H9 (cell line): Measurements from ENCODE around the gene RNF148. TPM values are rescaled to one million over a fixed set of nuclear protein-coding genes. Genes with fewer than 3 reads are reported as not detected.

Experiments
- DNase-seq: peaks from one replicate; pipeline ENCODE4 v3.0.0-alpha.2; 2017
- H2AFZ ChIP-seq: one replicate; pipeline ENCODE4 v1.6.1; 2013; ENCODE audit warnings: mild to moderate bottlenecking, low read length, control low read depth, moderate library complexity
- H2AK5ac ChIP-seq: 2 replicates; pipeline ENCODE4 v1.6.1; 2013; ENCODE audit warnings: low read length, control low read depth, mixed read lengths; ENCODE audit not compliant: insufficient read length
- H2BK120ac ChIP-seq: one replicate; pipeline ENCODE4 v1.6.1; 2013; ENCODE audit warnings: low read depth, mild to moderate bottlenecking, low read length, control low read depth, inconsistent platforms; ENCODE audit not compliant: poor library complexity, severe bottlenecking
- H2BK12ac ChIP-seq: 2 replicates; pipeline ENCODE4 v1.6.1; 2013; ENCODE audit warnings: low read length, control low read depth, mixed read lengths, low read depth; ENCODE audit not compliant: insufficient read length
- H2BK15ac ChIP-seq: 2 replicates; pipeline ENCODE4 v1.6.1; 2013; ENCODE audit warnings: low read depth, low read length, control low read depth
- H2BK20ac ChIP-seq: one replicate; pipeline ENCODE4 v1.6.1; 2013; ENCODE audit warnings: low read depth, mild to moderate bottlenecking, low read length, control low read depth, inconsistent platforms; ENCODE audit not compliant: poor library complexity, severe bottlenecking
- H2BK5ac ChIP-seq: 2 replicates; pipeline ENCODE4 v1.6.1; 2013; ENCODE audit warnings: low read length, control low read depth, mixed read lengths; ENCODE audit not compliant: insufficient read length
- H3K14ac ChIP-seq: 2 replicates; pipeline ENCODE4 v1.6.1; 2013; ENCODE audit warnings: low read length, control low read depth; ENCODE audit not compliant: insufficient read depth
- H3K18ac ChIP-seq: 2 replicates; pipeline ENCODE4 v1.6.1; 2013; ENCODE audit warnings: low read depth, mild to moderate bottlenecking, mixed read lengths, low read length, control low read depth; ENCODE audit not compliant: insufficient read length
- H3K23ac ChIP-seq: 2 replicates; pipeline ENCODE4 v1.6.1; 2013; ENCODE audit warnings: low read length, control low read depth, mixed read lengths, low read depth; ENCODE audit not compliant: insufficient read length
- H3K23me2 ChIP-seq: 2 replicates; pipeline ENCODE4 v1.6.1; 2013; ENCODE audit warnings: low read depth, mild to moderate bottlenecking, mixed read lengths, low read length, control low read depth; ENCODE audit not compliant: insufficient read length, poor library complexity, severe bottlenecking
- H3K27ac ChIP-seq: 2 replicates; pipeline ENCODE4 v1.5.1; 2013; ENCODE audit warnings: low read length, control low read depth, mixed read lengths, low read depth; ENCODE audit not compliant: insufficient read length
- H3K27me3 ChIP-seq: 2 replicates; pipeline ENCODE4 v1.6.1; 2013; ENCODE audit warnings: low read length, control low read depth, inconsistent platforms; ENCODE audit not compliant: insufficient read depth
- H3K4ac ChIP-seq: 2 replicates; pipeline ENCODE4 v1.6.1; 2013; ENCODE audit warnings: low read depth, mild to moderate bottlenecking, control low read depth, inconsistent platforms, low read length, moderate library complexity
- H3K4me1 ChIP-seq: 2 replicates; pipeline ENCODE4 v1.6.1; 2013; ENCODE audit warnings: low read length, control low read depth, inconsistent platforms; ENCODE audit not compliant: insufficient read depth
- H3K4me2 ChIP-seq: 2 replicates; pipeline ENCODE4 v1.6.1; 2013; ENCODE audit warnings: low read length, control low read depth, mixed read lengths; ENCODE audit not compliant: insufficient read length, insufficient read depth
- H3K56ac ChIP-seq: 2 replicates; pipeline ENCODE4 v1.6.1; 2013; ENCODE audit warnings: low read depth, mild to moderate bottlenecking, mixed read lengths, low read length, control low read depth; ENCODE audit not compliant: insufficient read length
- H3K79me1 ChIP-seq: 2 replicates; pipeline ENCODE4 v1.6.1; 2013; ENCODE audit warnings: low read depth, mild to moderate bottlenecking, moderate library complexity, low read length, control low read depth, inconsistent platforms; ENCODE audit not compliant: insufficient read depth, poor library complexity, severe bottlenecking
- H3K79me2 ChIP-seq: 2 replicates; pipeline ENCODE4 v1.6.1; 2013; ENCODE audit warnings: low read length, control low read depth, inconsistent platforms; ENCODE audit not compliant: insufficient read depth
- H3K9ac ChIP-seq: 2 replicates; pipeline ENCODE4 v1.6.1; 2013; ENCODE audit warnings: low read length, control low read depth, mixed read lengths; ENCODE audit not compliant: insufficient read length; ENCODE audit errors: extremely low read depth
- H3K9me3 ChIP-seq: one replicate; pipeline ENCODE4 v1.6.1; 2013; ENCODE audit warnings: low read depth, low read length, inconsistent platforms; ENCODE audit not compliant: control insufficient read depth
- H3T11ph ChIP-seq: one replicate; pipeline ENCODE4 v1.6.1; 2013; ENCODE audit warnings: mild to moderate bottlenecking, low read length, control low read depth, inconsistent platforms
- H4K20me1 ChIP-seq: one replicate; pipeline ENCODE4 v1.6.1; 2013; ENCODE audit not compliant: control insufficient read depth, insufficient read length, insufficient read depth
- H4K5ac ChIP-seq: 2 replicates; pipeline ENCODE4 v1.6.1; 2013; ENCODE audit warnings: low read depth, mild to moderate bottlenecking, mixed read lengths, low read length, control low read depth; ENCODE audit not compliant: insufficient read length
- H4K8ac ChIP-seq: replicated peaks from 2 replicates; pipeline ENCODE4 v1.6.1; 2013; ENCODE audit warnings: low read length, control low read depth, mixed read lengths, low read depth; ENCODE audit not compliant: insufficient read length
- H4K91ac ChIP-seq: 2 replicates; pipeline ENCODE4 v1.6.1; 2013; ENCODE audit warnings: low read depth, mild to moderate bottlenecking, moderate library complexity, mixed read lengths, low read length, control low read depth; ENCODE audit not compliant: insufficient read length
- H3K27ac Mint-ChIP-seq, 3 experiments: 2 replicates in 2 of 3; 3 replicates in 1 of 3; pipeline ENCODE4 v1.8.0; 2020 to 2021; ENCODE audit warnings: mixed read lengths in 3 of 3, mild to moderate bottlenecking in 1 of 3, moderate library complexity in 1 of 3
- H3K27me3 Mint-ChIP-seq: 2 replicates; pipeline ENCODE4 v1.8.0; 2021; ENCODE audit warnings: low read depth, mild to moderate bottlenecking, moderate library complexity, mixed read lengths
- H3K36me3 Mint-ChIP-seq, 3 experiments: 2 replicates in 2 of 3; 3 replicates in 1 of 3; pipeline ENCODE4 v1.8.0; 2020 to 2021; ENCODE audit warnings: low read depth in 3 of 3, mixed read lengths in 3 of 3; ENCODE audit not compliant: insufficient read depth in 1 of 3
- H3K4me1 Mint-ChIP-seq, 2 experiments: 2 replicates each; pipeline ENCODE4 v1.8.0; 2020; ENCODE audit warnings: mixed read lengths in 2 of 2
- H3K4me3 Mint-ChIP-seq, 2 experiments: 2 replicates in 1 of 2; 3 replicates in 1 of 2; pipeline ENCODE4 v1.8.0; 2020 to 2021; ENCODE audit warnings: mild to moderate bottlenecking in 2 of 2, mixed read lengths in 2 of 2, moderate library complexity in 1 of 2
- H3K9me3 Mint-ChIP-seq, 2 experiments: 2 replicates in 1 of 2; 3 replicates in 1 of 2; pipeline ENCODE4 v1.8.0; 2020; ENCODE audit warnings: mild to moderate bottlenecking in 2 of 2, mixed read lengths in 2 of 2, moderate library complexity in 1 of 2
- WGBS: extraction: QIAGEN DNeasy Blood & Tissue Kit; methylation state at CpG from one replicate; pipeline ENCODE4 v1.1.7; 2013; ENCODE audit warnings: missing lambda C conversion rate, low lambda C conversion rate, mixed read lengths; ENCODE audit not compliant: insufficient read length; ENCODE audit errors: extremely low coverage; 5-methylcytosine and 5-hydroxymethylcytosine counted together
- total RNA-seq: library from RNA; stranded (reverse); gene quantifications from 2 replicates; pipeline ENCODE4 v1.2.1, GENCODE V29; 2021
- TF ChIP-seq, protein P1 (sequence below): fragments of 200-600 bp; sonication (generic); conservative IDR thresholded peaks from 3 replicates; pipeline ENCODE4 v1.8.0; 2021; ENCODE audit warnings: antibody characterized with exemption, mild to moderate bottlenecking

The RNF148 gene
- total RNA-seq, 1 experiment from 2014 or later, result 0.39 TPM

DNA sequence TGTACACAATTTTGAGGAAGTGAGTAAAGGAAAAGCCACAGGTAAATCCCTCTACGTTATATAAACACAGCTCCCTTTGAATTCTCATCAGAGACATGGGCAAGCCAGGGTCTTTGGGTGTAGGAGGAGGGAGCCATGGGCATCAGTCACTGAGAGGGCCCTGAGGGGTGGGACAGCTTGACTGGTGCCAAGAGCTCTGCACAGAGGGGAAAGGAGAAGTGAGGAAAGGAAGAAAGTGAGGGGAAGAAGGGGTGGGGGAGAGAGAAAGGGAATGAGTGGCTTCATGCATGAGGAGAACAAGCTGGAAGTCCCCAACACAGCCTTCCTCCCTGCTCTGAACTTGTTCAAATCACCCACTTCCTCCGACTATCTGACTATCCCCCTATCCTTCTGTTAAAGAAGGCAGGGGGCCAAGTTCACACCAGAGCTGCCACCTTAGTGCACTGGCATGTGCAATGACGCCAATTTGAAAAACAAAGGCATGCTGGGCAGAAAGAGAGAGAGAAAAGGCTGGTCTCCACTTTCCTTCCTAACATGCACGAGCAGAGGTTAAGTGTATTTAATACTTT is 16.4 kb upstream of the RNF148 start:
- no peak overlapping the region for H2BK5ac ChIP-seq
- no peak overlapping the region for H3K4me2 ChIP-seq
- no peak overlapping the region for H2BK120ac ChIP-seq
- H3K23me2 ChIP-seq, result no peaks in the 10 kb centered on the region
- TF ChIP-seq, protein P1, sequence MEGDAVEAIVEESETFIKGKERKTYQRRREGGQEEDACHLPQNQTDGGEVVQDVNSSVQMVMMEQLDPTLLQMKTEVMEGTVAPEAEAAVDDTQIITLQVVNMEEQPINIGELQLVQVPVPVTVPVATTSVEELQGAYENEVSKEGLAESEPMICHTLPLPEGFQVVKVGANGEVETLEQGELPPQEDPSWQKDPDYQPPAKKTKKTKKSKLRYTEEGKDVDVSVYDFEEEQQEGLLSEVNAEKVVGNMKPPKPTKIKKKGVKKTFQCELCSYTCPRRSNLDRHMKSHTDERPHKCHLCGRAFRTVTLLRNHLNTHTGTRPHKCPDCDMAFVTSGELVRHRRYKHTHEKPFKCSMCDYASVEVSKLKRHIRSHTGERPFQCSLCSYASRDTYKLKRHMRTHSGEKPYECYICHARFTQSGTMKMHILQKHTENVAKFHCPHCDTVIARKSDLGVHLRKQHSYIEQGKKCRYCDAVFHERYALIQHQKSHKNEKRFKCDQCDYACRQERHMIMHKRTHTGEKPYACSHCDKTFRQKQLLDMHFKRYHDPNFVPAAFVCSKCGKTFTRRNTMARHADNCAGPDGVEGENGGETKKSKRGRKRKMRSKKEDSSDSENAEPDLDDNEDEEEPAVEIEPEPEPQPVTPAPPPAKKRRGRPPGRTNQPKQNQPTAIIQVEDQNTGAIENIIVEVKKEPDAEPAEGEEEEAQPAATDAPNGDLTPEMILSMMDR, result no peak
- H3K79me1 ChIP-seq, result no peaks in the 10 kb centered on the region
- no peaks in the 10 kb centered on the region for H3K79me2 ChIP-seq
- H3K27me3 ChIP-seq, result no peaks in the 10 kb centered on the region
- no peak overlapping the region for H4K91ac ChIP-seq
- no peak overlapping the region for H2AFZ ChIP-seq
- Mint-ChIP-seq H3K27ac (peak overlapping the region in 1 of 3 experiments; percentile 44; a peak in 1 of 7 replicates), H3K4me1 (peaks cover 11 to 16% of the 10 kb centered on the region in 2 experiments), H3K27me3 (no peaks in the 10 kb centered on the region), H3K4me3 (no peak overlapping the region), H3K36me3 (no peaks in the 10 kb centered on the region; a peak in 2 of 7 replicates), H3K9me3 (no peaks in the 10 kb centered on the region; a peak in 1 of 5 replicates)
- WGBS, result no CpG with 5 or more reads among the region's 4 CpGs
- H3K9me3 ChIP-seq, result no peaks in the 10 kb centered on the region
- H3K9ac ChIP-seq, result no peak overlapping the region
- no peak overlapping the region for H3T11ph ChIP-seq
- H2BK20ac ChIP-seq, result no peak overlapping the region
- H2BK15ac ChIP-seq, result no peak overlapping the region
- H2BK12ac ChIP-seq, result no peak overlapping the region
- no peak for DNase-seq
- no peak overlapping the region for H3K27ac ChIP-seq
- H2AK5ac ChIP-seq, result no peak overlapping the region
- H4K20me1 ChIP-seq, result no peaks in the 10 kb centered on the region
- no peak overlapping the region for H3K18ac ChIP-seq
- H4K8ac ChIP-seq, result no peak overlapping the region
- no peak overlapping the region for H4K5ac ChIP-seq
- H3K23ac ChIP-seq, result no peak overlapping the region
- peaks cover 4% of the 10 kb centered on the region; the same call in 1 of the 2 replicates for H3K4me1 ChIP-seq
- H3K4ac ChIP-seq, result no peak overlapping the region
- no peak overlapping the region for H3K56ac ChIP-seq
- H3K14ac ChIP-seq, result no peak overlapping the region
